Measurements from ENCODE around the gene TRNT1.

Gene TRNT1

GRCh38 chr3:3110749-3111361 is 15.9 kb upstream of the TRNT1 start:
- DNase-seq (ENCODE audit: low read depth in 3 of 3) = no peak

- no peak for DNase-seq (ENCODE audit: low read depth in 3 of 3)
Observed at GRCh38 chr3:3113042-3113709, 13.6 kb upstream of the TRNT1 start.

GRCh38 chr3:3117651-3118050 is 9.1 kb upstream of the TRNT1 start:
- DNase-seq (ENCODE audit: low read depth in 3 of 3) = no peak

- no peak for DNase-seq (ENCODE audit: low read depth in 3 of 3)
Observed at GRCh38 chr3:3119393-3119851, 7.3 kb upstream of the TRNT1 start.

- no peak for DNase-seq (ENCODE audit: low read depth in 3 of 3)
Observed at GRCh38 chr3:3125977-3126376, 763 bp upstream of the TRNT1 start.

GRCh38 chr3:3127432-3128010 is 781 bp downstream of the TRNT1 start:
- peak in 1 of 3 experiments; percentile 24 for DNase-seq (ENCODE audit: low read depth in 3 of 3)

- DNase-seq (ENCODE audit: low read depth in 3 of 3) = no peak
Observed at GRCh38 chr3:3129579-3129978, 2.8 kb downstream of the TRNT1 start.

- DNase-seq (ENCODE audit: low read depth in 3 of 3) = no peak
Observed at GRCh38 chr3:3133500-3133899, 6.8 kb downstream of the TRNT1 start.

GRCh38 chr3:3134750-3135448 is 8.2 kb downstream of the TRNT1 start:
- no peak for DNase-seq (ENCODE audit: low read depth in 3 of 3)

- DNase-seq (ENCODE audit: low read depth in 3 of 3) = no peak
Observed at GRCh38 chr3:3137526-3137925, 10.8 kb downstream of the TRNT1 start.

GRCh38 chr3:3141939-3142338 is 15.2 kb downstream of the TRNT1 start:
- DNase-seq (ENCODE audit: low read depth in 3 of 3) = no peak

GRCh38 chr3:3145831-3146230 is 19.1 kb downstream of the TRNT1 start:
- no peak for DNase-seq (ENCODE audit: low read depth in 3 of 3)

- DNase-seq (ENCODE audit: low read depth in 3 of 3) = no peak
Observed at GRCh38 chr3:3149560-3149959, 22.8 kb downstream of the TRNT1 start.

GRCh38 chr3:3151513-3151912 is 24.8 kb downstream of the TRNT1 start:
- no peak for DNase-seq (ENCODE audit: low read depth in 3 of 3)

GRCh38 chr3:3154879-3155610 is 28.3 kb downstream of the TRNT1 start:
- DNase-seq (ENCODE audit: low read depth in 3 of 3) = no peak

- DNase-seq (ENCODE audit: low read depth in 3 of 3) = no peak
Observed at GRCh38 chr3:3157484-3157883, 30.7 kb downstream of the TRNT1 start.

GRCh38 chr3:3160826-3161225 is 34.1 kb downstream of the TRNT1 start:
- DNase-seq (ENCODE audit: low read depth in 3 of 3) = no peak

- no peak for DNase-seq (ENCODE audit: low read depth in 3 of 3)
Observed at GRCh38 chr3:3165241-3165640, 38.5 kb downstream of the TRNT1 start.

- DNase-seq (ENCODE audit: low read depth in 3 of 3) = no peak
Observed at GRCh38 chr3:3165650-3166049, 38.9 kb downstream of the TRNT1 start.

- DNase-seq (ENCODE audit: low read depth in 3 of 3) = no peak
Observed at GRCh38 chr3:3170998-3171397, 44.3 kb downstream of the TRNT1 start.

- no peak for DNase-seq (ENCODE audit: low read depth in 3 of 3)
Observed at GRCh38 chr3:3172627-3173026, 45.9 kb downstream of the TRNT1 start.

Data from stimulated activated CD4-positive, alpha-beta T cell treated with anti-CD3 and anti-CD28 coated beads, TNF-alpha, amount 100 ng/mL, for 24 hours (primary cell).